ENCODE data around the gene MLC1.

GRCh38 chr22:50011447-50012210, 73.6 kb downstream of the MLC1 start:
- TF ChIP-seq FOXA1 (IDR thresholded peaks at IDR 0.05) (no peak), CTCF (IDR thresholded peaks at IDR 0.05; ENCODE audit: low read depth, low read length, missing input control) (no peak), JUND (IDR thresholded peaks at IDR 0.05) (no peak)
